WERI-Rb-1 (cell line): ENCODE measurements around the gene PRRG2.

Experiments used
- DNase-seq: peaks from one replicate; pipeline ENCODE4 v3.0.0-alpha.2; 2020
- H3K27ac ChIP-seq: fragments of 250-450 bp; sonication (Bioruptor Pico); 2 replicates; pipeline ENCODE4 v1.5.1; 2020; ENCODE audit warnings: mild to moderate bottlenecking, moderate library complexity
- H3K27me3 ChIP-seq: fragments of 250-450 bp; sonication (Bioruptor Pico); 2 replicates; pipeline ENCODE4 v1.5.1; 2021; ENCODE audit warnings: mild to moderate bottlenecking, low read depth, moderate library complexity; ENCODE audit not compliant: insufficient read depth, severe bottlenecking
- H3K36me3 ChIP-seq: fragments of 250-450 bp; sonication (Bioruptor Pico); 2 replicates; pipeline ENCODE4 v1.5.1; 2020; ENCODE audit warnings: mild to moderate bottlenecking, moderate library complexity
- H3K4me3 ChIP-seq: 2 replicates; pipeline ENCODE4 v1.5.1; 2011; ENCODE audit warnings: low read depth, mild to moderate bottlenecking, control low read depth, low read length
- H3K9me3 ChIP-seq: fragments of 250-450 bp; sonication (Bioruptor Pico); 2 replicates; pipeline ENCODE4 v1.5.1; 2021; ENCODE audit warnings: mild to moderate bottlenecking, moderate library complexity; ENCODE audit not compliant: severe bottlenecking
- TF ChIP-seq, protein P1 (sequence below): IDR thresholded peaks from 2 replicates; pipeline ENCODE4 v1.5.1; 2011; ENCODE audit warnings: low read depth, mild to moderate bottlenecking, control low read depth, inconsistent platforms, low read length

Gene PRRG2

DNA sequence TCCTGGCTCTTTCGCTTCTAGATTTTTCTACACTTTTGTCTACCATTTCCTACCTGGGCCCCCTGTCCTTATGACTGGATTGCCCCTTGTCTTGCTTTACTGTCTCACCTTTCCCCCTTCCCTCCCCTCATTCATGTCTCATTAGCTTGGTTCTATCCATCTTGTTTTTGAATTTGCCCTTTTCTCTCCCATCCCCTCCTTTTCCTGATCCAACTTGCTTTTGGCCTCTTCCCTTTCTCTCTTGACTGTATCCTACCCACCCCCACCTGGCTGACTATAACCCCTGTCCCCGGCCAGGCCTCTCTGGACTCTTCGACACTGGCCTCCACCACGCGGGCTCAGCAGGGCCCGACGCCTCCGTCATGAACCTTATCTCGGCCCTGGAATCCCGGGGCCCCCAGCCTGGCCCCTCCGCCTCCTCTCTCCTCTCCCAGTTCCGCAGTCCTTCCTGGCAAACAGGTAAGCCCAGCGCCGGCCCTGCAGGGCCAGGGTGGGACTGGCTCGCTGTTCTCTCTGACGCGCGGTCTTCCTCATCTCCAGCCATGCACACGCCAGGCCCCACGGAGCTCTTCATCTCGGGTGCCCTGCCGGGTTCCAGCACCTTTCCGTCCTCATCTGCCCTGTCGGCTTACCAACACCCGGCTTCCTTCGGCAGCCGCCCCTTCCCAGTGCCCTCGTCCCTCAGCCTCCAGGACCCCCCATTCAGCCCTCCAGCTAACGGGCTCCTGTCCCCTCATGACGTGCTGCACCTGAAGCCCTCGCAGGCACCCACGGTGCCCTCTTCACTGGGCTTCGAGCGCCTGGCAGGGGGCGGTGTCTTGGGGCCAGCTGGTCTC is 13.3 kb downstream of the PRRG2 start:
- H3K4me3 ChIP-seq, result no peak overlapping the region
- DNase-seq, result no peak

DNA sequence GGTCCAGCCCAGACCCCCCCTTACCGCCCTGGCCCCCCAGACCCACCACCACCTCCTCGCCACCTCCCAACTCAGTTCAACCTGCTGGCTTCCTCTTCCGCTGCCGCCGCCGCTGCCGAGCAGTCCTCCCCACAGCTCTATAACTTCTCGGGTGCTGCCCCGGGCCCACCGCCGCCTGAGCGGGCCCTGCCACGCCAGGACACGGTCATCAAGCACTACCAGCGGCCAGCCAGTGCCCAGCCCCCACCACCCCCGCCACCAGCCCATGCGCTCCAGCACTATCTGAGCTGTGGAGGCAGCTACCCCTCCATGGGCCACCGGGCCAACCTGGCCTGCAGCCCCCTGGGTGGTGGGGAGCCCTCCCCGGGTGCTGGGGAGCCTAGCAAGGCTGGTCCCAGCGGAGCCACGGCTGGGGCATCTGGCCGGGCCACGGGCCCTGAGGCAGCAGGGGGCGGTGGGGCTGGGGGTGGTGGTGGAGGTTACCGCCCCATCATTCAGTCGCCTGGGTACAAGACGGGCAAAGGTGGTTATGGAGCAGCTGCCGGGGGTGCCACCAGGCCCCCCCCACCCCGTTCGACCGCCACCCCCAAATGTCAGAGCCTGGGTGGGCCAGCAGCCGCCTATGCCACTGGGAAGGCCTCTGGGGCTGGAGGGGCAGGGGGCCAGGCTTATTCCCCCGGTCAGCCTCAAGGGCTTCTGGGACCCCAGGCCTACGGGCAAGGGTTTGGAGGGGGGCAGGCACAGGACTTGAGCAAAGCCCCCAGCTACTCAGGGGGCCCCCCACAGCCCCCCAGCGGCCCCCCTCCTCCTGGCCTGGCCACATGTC is 14.1 kb downstream of the PRRG2 start:
- Histone ChIP-seq H3K27ac (no peak overlapping the region), H3K4me3 (no peak overlapping the region), H3K9me3 (no peaks in the 10 kb centered on the region), H3K27me3 (no peaks in the 10 kb centered on the region), H3K36me3 (peaks cover 66% of the 10 kb centered on the region)
- no peak for DNase-seq
- TF ChIP-seq, protein P1, sequence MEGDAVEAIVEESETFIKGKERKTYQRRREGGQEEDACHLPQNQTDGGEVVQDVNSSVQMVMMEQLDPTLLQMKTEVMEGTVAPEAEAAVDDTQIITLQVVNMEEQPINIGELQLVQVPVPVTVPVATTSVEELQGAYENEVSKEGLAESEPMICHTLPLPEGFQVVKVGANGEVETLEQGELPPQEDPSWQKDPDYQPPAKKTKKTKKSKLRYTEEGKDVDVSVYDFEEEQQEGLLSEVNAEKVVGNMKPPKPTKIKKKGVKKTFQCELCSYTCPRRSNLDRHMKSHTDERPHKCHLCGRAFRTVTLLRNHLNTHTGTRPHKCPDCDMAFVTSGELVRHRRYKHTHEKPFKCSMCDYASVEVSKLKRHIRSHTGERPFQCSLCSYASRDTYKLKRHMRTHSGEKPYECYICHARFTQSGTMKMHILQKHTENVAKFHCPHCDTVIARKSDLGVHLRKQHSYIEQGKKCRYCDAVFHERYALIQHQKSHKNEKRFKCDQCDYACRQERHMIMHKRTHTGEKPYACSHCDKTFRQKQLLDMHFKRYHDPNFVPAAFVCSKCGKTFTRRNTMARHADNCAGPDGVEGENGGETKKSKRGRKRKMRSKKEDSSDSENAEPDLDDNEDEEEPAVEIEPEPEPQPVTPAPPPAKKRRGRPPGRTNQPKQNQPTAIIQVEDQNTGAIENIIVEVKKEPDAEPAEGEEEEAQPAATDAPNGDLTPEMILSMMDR, result no peak

More for the DNA sequence above, 13.3 kb downstream of the PRRG2 start:
- H3K27ac ChIP-seq, result no peak overlapping the region
- no peaks in the 10 kb centered on the region for H3K27me3 ChIP-seq
- H3K9me3 ChIP-seq, result no peaks in the 10 kb centered on the region
- TF ChIP-seq, protein P1, result no peak
- H3K36me3 ChIP-seq, result peaks cover 57% of the 10 kb centered on the region

DNA sequence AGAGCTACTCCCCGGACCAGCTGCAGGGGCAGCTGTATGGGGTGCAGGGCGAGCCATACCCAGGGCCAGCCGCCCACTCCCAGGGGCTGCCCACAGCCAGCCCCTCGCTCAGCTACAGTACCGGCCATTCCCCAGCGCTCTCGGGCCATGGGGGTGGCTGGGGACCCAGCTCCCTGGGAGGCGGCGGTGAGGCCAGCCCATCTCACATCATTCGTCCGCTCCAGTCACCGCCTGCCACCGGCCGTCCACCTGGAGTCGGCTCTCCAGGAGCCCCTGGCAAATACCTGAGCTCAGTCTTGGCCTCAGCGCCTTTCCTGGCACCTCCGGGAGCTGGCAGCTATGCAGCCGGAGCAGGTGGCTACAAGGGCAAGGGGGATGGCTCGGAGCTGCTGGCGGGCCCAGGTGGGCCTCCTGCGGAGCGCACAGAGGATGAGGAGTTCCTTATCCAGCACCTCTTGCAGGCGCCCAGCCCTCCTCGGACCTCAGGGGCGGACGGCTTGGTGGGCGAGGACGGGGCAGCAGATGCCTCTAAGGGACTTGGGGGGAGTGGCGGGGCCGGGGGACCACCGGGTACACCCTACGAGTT is 14.8 kb downstream of the PRRG2 start:
- H3K36me3 ChIP-seq, result peaks cover 71% of the 10 kb centered on the region
- H3K27ac ChIP-seq, result no peak overlapping the region
- no peak for DNase-seq
- no peak overlapping the region for H3K4me3 ChIP-seq
- TF ChIP-seq, protein P1, result no peak
- no peaks in the 10 kb centered on the region for H3K27me3 ChIP-seq
- H3K9me3 ChIP-seq, result no peaks in the 10 kb centered on the region

DNA sequence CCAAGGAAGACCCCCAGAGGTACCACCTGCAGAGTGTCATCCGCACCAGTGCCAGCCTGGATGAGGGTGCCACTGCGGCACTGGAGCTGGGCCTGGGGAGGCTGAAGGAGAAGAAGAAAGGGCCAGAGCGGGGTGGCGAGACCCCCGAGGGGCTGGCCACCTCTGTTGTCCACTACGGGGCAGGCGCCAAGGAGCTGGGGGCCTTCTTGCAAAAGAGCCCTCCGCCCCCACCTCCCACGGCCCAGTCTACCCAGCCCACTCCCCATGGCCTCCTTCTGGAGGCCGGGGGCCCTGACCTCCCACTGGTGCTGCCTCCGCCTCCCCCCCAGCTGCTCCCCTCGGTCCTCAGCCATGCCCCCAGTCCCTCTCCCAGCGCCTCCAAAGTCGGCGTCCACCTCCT is 15.3 kb downstream of the PRRG2 start:
- Histone ChIP-seq H3K27me3 (no peaks in the 10 kb centered on the region), H3K4me3 (no peak overlapping the region), H3K27ac (no peak overlapping the region), H3K9me3 (no peaks in the 10 kb centered on the region), H3K36me3 (peaks cover 75% of the 10 kb centered on the region)
- DNase-seq, result no peak
- TF ChIP-seq, protein P1, result no peak

DNA sequence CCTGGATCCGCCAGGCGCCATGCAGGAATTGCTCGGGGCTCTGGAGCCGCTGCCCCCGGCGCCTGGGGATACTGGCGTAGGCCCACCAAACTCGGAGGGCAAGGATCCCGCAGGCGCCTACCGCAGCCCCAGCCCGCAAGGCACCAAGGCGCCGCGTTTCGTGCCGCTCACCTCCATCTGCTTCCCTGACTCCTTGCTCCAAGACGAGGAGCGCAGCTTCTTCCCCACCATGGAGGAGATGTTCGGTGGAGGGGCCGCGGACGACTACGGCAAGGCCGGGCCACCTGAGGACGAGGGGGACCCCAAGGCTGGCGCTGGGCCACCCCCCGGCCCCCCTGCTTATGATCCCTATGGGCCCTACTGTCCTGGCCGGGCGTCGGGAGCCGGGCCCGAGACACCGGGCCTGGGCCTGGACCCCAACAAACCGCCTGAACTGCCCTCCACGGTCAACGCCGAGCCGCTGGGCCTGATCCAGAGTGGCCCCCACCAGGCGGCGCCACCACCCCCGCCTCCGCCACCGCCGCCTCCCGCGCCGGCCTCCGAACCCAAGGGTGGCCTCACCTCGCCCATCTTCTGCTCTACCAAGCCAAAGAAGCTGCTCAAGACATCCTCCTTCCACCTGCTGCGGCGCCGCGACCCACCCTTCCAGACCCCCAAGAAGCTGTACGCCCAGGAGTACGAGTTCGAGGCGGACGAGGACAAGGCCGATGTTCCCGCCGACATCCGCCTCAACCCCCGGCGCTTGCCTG is 16.0 kb downstream of the PRRG2 start:
- Histone ChIP-seq H3K27ac (no peak overlapping the region), H3K4me3 (no peak overlapping the region), H3K27me3 (no peaks in the 10 kb centered on the region), H3K9me3 (no peaks in the 10 kb centered on the region), H3K36me3 (peaks cover 79% of the 10 kb centered on the region)
- DNase-seq, result no peak
- TF ChIP-seq, protein P1, result no peak
